ENCODE data around the gene MED1.
"Not testable (repeated sequence)": the region's sequence is repeated elsewhere in the genome, so short reads cannot be mapped to it uniquely, and the experiment has no call there.

MED1 gene

GRCh38 chr17:39450847-39451581, at the start of gene MED1:
Gene MED1 (minus strand): TSS chr17:39451263. CDS start chr17:39451062, 201 bp downstream.
- DNase-seq = peak; percentile 99

GRCh38 chr17:39496921-39497320, 45.9 kb upstream of the MED1 start:
- not testable (repeated sequence) for DNase-seq

- no peak for DNase-seq
These were observed 36.9 kb upstream of the MED1 start for GRCh38 chr17:39487946-39488345.

- DNase-seq = not testable (repeated sequence)
These were observed 36.4 kb upstream of the MED1 start for GRCh38 chr17:39487490-39487889.

GRCh38 chr17:39486242-39486641, 35.2 kb upstream of the MED1 start:
- DNase-seq = no peak

DNA sequence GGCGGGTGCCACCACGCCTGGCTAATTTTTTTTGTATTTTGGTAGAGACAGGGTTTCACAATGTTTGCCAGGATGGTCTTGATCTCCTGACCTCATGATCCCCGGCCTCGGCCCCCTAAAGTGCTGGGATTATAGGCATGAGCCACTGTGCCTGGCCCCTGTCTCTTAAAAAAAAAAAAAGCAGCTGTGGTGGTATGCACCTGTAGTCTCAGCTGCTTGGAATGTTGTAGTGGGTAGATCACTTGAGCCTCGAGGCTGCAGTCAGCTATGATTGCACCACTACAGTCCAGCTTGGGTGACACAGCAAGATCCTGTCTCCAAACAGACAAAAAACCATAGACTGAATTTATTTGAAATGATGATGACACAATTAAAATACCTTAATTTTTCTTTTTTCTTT, 34.5 kb upstream of the MED1 start:
- no peak for DNase-seq

DNA sequence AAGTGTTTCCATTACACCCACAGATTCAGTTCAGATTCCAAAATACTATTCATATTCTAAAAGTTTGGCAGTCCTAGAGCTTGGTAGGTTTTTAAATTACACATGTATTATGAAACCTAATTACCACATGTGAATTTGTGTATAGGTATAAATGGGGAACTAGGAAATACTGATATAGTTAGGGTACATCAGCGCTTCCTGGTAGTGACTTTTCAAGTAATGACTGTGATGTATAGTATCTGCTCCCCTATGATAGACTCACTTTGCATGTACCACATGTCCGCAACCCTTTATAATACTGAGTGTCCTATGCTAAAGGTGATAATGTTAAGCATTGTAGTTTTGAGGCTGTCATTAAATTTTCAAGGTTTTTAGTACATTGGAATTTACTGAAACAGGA, 33.1 kb upstream of the MED1 start:
- DNase-seq = no peak

- no peak for DNase-seq
These were observed 32.4 kb upstream of the MED1 start for GRCh38 chr17:39483506-39483905.

GRCh38 chr17:39479631-39480030, 28.6 kb upstream of the MED1 start:
- DNase-seq = not testable (repeated sequence)

DNA sequence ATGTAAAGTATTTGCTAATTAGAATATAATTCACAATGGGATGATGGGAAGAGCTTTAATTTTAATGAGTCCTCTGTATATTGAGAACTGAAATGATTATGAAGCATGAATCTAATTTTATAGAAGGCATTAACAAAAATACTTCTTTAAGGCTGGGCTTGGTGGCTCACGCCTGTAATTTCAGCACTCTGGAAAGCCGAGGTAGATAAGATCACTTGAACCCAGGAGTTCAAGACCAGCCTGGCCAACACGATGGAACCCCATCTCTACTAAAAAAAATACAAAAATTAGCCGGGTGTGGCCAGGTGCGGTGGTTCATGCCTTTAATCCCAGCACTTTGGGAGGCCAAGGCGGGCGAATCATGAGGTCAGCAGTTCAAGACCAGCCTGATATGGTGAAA, 22.2 kb upstream of the MED1 start:
- DNase-seq = no peak

GRCh38 chr17:39468610-39469009, 17.5 kb upstream of the MED1 start:
- not testable (repeated sequence) for DNase-seq

DNA sequence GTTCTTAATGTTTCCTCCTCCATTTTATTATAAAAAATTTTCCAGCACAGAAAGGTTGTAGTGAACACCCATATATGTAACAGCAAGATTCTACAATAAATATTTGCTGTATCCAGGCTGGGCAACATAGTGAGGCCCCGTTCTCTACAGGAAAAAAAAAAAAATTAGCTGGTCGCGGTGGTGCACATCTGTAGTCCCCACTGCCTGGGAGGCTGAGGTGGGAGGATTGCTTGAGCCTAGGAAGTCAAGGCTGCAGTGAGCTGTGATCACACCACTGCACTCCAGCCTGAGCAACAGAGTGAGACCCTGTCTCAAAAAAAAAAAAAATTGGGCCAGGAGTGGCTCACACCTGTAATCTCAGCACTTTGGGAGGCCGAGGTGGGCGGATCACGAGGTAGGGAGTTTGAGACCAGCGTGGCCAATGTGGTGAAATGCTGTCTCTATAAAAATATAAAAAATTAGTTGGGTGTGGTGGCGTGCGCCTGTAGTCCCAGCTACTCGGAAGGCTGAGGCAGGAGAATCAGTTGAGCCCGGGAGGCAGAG, 13.6 kb upstream of the MED1 start:
- DNase-seq = not testable (repeated sequence)

DNA sequence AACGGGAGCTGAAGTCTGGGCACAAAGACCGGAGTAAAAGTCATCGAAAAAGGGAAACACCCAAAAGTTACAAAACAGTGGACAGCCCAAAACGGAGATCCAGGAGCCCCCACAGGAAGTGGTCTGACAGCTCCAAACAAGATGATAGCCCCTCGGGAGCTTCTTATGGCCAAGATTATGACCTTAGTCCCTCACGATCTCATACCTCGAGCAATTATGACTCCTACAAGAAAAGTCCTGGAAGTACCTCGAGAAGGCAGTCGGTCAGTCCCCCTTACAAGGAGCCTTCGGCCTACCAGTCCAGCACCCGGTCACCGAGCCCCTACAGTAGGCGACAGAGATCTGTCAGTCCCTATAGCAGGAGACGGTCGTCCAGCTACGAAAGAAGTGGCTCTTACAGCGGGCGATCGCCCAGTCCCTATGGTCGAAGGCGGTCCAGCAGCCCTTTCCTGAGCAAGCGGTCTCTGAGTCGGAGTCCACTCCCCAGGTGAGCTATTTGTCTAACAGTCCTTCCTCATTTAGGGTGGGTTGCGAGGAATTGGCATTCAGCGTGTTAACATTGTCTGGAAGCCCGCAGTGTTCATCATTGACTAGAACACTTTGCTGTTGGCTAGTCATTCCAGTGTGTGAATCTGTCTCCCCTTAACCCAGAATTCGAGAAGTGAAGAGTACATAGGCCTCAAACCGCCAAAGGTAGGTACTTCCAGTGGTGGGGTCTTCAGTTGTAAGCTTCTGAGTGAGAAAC, 11.7 kb upstream of the MED1 start:
- DNase-seq = peak in 1 of 2 experiments; percentile 27

DNA sequence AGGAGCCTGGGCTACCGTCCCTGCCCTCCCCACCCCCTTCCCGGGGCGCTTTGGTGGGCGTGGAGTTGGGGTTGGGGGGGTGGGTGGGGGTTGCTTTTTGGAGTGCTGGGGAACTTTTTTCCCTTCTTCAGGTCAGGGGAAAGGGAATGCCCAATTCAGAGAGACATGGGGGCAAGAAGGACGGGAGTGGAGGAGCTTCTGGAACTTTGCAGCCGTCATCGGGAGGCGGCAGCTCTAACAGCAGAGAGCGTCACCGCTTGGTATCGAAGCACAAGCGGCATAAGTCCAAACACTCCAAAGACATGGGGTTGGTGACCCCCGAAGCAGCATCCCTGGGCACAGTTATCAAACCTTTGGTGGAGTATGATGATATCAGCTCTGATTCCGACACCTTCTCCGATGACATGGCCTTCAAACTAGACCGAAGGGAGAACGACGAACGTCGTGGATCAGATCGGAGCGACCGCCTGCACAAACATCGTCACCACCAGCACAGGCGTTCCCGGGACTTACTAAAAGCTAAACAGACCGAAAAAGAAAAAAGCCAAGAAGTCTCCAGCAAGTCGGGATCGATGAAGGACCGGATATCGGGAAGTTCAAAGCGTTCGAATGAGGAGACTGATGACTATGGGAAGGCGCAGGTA, 11.0 kb upstream of the MED1 start:
- DNase-seq = peak; percentile 25 to 48

GRCh38 chr17:39461113-39461925, 10.3 kb upstream of the MED1 start, which contains the start of gene CDK12:
Gene CDK12 (plus strand): TSS chr17:39461486. CDS start chr17:39462072, 586 bp downstream.
- DNase-seq = peak; percentile 99 to 100

GRCh38 chr17:39455919-39456318, 4.9 kb upstream of the MED1 start:
- no peak for DNase-seq

GRCh38 chr17:39450051-39450450, 1.0 kb downstream of the MED1 start:
- DNase-seq = no peak

DNA sequence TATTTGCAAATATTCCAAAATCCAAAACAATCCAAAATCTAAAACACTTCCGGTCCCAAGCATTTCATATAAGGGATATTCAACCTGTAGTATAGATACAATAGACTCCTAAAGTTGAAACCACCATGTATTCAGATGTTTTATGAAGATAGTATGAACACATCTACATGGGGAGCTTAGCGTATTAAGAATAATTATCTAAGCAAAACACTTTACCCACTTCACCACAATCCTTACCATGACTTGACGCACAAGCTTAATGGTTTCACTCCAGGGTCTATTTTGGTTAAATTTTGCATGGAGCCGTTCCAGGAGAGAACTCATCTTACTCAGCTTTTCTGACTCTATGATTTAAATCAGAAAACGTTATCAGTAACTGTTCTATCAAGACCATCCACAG, 3.5 kb downstream of the MED1 start:
- no peak for DNase-seq

- DNase-seq = no peak
These were observed 7.7 kb downstream of the MED1 start for GRCh38 chr17:39443326-39443725.

DNA sequence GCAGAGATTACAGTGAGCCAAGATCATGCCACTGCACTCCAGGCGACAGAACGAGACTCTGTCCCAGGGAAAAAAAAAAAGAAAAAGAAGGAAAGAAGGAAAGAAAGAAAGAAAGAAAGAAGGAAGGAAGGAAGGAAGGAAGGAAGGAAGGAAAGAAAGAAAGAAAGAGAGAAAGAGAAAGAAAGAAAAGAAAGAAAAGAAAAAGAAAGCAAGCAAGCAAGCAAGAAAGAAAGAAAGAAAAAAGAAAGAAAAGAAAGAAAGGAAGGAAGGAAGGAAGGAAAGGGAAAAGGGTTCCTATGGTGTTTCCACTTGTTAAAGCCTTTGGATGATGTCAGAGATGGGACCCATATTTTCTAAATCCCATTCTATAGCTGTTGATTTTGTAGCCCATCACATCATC, 11.2 kb downstream of the MED1 start:
- DNase-seq = not testable (repeated sequence)

DNA sequence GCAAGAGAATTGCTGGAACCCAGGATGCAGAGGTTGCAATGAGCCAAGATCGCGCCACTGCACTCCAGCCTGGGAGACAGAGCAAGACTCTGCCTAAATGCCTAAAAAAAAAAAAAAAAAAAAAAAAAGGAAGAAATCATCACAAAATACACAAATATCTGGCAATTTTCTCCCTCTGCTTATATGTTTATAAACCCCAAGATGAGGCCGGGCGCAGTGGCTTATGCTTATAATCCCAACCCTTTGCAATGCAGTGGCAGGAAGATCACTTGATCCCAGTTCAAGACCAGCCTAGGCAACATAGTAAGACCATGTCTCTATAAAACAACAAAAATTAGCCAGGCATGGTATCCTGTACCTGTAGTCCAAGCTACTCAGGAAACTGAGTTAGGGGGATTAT, 21.5 kb downstream of the MED1 start:
- no peak for DNase-seq

- no peak for DNase-seq
These were observed 34.9 kb downstream of the MED1 start for GRCh38 chr17:39416141-39416540.

DNA sequence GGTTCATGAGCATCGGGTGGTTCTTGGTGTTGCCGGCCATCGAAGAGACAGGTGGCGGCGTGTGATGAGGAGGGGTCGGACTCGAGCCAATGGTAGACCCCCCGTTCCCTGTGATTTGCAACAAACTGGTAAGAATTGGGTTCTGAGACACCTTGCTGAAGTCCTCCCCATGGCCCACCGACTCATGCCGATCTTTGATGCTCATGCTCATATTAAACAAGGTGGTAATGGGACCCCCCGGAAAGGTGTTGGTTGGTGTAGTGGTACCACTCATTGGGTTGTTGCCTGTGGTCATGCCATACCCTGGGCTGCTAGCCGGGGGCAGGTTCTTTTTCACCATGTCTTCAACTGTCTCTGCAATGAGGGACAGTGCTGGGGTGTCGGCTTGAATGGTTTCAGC, 40.8 kb downstream of the MED1 start:
- DNase-seq = no peak
